C4-2B (cell line): ENCODE measurements around the gene ASTN1.

Experiments
- H3K27ac ChIP-seq: fragments of 450-650 bp; 2 replicates; pipeline ENCODE4 v1.5.1; 2017
- ZFX ChIP-seq: fragments of 450-650 bp; IDR thresholded peaks from 2 replicates; pipeline ENCODE4 v1.6.1; 2017
- TF ChIP-seq, protein P1 (sequence below): fragments of 450-650 bp; conservative IDR thresholded peaks from 2 replicates; pipeline ENCODE4 v1.5.1; 2017; ENCODE audit warnings: mild to moderate bottlenecking

ASTN1 gene

DNA sequence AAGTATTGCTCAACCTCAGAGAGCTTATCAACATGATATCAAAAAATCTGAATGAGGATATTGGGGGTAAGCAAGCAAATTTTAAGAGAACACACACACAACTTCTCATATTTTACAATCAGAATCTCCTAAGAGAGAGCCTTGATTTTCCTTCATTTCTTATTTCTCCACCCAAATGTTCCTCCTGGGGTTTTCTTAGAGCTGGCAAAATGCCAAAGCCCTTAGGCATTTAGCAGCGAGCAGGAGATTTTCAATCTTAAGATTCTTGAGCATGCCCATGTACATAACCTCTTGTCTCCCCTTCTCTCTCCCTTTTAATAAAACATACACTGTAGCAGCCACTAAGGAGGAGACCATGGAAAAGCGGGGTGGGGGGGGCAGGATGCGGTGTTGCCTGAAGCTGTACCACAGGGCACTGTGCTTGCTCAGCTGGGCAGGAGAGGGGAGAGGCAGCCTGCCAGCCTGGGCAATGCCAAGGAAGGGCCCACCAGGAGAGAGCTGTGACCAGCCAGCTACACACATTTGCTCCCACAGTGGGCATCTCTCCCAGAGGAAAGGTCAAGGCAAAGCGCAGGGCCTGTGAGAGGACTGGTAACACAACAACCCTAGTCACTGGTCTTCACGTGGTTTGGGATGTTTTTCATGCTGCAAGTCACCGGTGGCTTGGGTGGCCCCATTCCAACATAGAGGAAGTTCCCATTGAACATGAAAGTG, 10.6 kb upstream of the ASTN1 start:
- TF ChIP-seq, protein P1, sequence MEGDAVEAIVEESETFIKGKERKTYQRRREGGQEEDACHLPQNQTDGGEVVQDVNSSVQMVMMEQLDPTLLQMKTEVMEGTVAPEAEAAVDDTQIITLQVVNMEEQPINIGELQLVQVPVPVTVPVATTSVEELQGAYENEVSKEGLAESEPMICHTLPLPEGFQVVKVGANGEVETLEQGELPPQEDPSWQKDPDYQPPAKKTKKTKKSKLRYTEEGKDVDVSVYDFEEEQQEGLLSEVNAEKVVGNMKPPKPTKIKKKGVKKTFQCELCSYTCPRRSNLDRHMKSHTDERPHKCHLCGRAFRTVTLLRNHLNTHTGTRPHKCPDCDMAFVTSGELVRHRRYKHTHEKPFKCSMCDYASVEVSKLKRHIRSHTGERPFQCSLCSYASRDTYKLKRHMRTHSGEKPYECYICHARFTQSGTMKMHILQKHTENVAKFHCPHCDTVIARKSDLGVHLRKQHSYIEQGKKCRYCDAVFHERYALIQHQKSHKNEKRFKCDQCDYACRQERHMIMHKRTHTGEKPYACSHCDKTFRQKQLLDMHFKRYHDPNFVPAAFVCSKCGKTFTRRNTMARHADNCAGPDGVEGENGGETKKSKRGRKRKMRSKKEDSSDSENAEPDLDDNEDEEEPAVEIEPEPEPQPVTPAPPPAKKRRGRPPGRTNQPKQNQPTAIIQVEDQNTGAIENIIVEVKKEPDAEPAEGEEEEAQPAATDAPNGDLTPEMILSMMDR, result no peak
- no peak for TF ChIP-seq ZFX
- no peak overlapping the region for H3K27ac ChIP-seq

DNA sequence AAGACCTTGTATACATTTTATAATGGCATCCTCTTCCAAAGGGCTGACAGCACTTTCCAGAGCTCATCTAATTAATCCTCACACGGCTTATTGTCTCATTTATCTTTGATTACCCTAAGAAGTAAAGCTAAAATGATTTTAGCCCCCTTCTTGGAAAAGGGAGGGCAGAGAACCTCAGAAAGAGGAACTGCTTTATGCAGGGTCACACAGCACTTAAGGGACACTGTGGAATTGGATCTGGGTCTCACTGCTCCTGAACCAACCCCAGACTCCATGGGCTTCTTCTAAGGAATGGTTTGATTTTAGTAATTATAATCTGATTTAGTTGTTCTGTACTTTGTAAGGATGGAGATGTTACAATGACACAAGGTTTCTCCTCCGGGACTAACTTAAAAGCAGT, 9.5 kb upstream of the ASTN1 start:
- TF ChIP-seq, protein P1, result no peak
- TF ChIP-seq ZFX, result no peak
- no peak overlapping the region for H3K27ac ChIP-seq

DNA sequence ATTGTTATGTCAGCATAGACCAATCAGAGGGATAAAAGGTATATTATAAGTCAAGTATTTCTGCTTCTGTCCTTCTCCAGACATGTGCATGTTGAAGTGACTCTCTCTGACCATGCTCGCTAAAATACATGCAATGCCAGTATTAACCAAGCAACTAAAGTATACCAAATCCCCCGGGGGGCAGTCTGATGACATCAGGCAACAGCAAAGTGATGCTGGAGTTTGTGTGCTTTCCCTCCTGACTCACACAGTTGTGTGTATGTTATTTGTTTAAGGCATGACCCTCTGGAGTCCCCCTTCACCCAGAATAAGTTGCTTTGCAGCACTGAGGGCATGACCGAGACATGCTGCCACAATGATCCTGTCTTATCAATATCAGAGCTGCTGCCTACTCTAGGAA, 8.4 kb upstream of the ASTN1 start:
- no peak overlapping the region for H3K27ac ChIP-seq
- no peak for TF ChIP-seq ZFX
- TF ChIP-seq, protein P1, result no peak

DNA sequence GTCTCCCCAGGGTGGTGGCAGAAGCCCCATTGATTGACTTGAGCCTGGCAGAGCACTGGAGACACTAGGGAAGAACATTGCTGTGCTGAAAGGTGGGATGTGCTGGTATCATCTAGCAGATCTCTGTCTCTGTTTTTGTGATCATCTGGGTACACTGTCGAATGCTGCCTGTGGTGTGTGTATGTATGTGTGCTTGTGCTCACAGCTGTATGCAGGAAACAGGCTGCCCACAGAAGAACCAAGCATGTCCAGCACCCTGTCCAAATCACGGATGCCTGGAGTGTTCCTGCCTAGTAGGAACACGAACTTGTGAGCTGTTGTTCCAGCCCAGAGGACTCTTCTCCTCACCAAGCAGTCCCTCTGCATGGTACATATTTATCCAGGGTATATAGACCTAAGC, 7.8 kb upstream of the ASTN1 start:
- no peak for TF ChIP-seq ZFX
- TF ChIP-seq, protein P1, result no peak
- no peak overlapping the region for H3K27ac ChIP-seq

DNA sequence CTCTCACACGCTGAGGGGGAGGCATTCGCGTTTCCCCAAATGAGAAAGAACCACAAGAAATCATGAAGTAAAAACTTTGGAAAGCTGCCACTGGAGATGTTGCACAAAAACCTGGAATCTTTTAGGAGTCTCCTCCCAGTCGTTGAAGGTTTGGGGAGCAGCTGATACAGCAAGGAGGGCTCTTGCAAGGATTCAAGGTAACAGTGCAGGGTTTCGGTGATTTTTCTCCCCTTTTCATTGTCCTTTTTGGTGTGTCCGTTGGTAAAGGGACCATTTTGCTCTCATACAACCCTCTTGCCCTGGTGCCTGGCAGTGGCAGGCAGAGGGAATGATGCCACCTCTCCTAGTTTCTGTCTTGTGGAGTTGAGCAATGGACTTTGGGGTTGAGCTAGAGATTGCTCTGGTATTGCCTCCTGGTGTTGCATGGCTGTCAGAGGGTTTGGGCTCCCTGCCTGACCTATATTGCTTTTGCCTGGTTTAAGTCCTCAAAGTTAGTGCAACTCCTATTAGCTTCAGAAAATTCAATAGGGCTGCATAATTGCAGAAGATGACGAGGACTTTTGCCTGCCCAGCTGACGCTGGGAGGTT, 7.1 kb upstream of the ASTN1 start:
- TF ChIP-seq, protein P1, result no peak
- TF ChIP-seq ZFX, result no peak

DNA sequence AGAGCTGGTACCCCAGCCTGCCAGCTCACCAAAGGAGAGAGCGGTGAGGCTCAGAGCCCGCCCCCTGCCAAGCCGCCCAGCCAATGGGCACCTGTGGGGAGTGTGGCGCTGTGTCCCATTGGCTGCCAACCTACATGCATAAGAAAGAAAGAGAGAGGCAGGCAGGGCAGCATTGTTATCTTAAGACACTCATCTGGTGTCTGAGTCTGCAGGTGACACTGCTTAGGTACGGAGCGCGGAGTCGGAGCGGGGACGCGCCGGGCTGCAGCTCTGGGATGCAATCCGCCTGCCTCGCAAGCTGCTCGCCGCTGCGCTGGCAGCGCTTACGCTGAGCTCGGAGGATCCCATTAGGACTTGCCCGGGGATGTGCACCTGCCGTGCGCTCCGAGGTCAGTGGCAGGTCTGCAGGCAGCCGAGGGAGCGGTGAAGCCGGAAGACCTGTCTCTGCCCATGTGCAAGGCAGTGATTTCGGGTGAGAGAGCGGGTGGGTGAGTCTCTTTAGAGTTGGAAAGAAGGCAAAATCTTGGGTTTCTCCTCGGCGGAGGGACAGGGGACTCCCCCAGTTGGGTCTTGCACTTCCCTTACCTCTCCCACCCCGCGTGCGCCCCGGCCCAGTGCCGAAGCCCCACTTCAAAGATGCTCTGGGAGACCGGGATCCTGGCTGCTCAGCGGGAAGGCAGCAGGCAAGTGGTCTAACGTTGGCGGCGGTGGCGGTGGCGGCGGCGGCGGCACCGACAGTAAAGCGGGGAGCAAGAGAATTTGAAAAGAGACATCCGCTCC, 6.4 kb upstream of the ASTN1 start, which contains the start of gene BRINP2:
Gene BRINP2, plus strand, starts transcription at position 203 of the 780 bp plus-strand sequence. CDS start 58,919 bp downstream, outside the sequence.
- H3K27ac ChIP-seq, result no peak within 1 kb of the TSS
- TF ChIP-seq, protein P1, result no peak
- no peak for TF ChIP-seq ZFX

More for the DNA sequence above, 7.1 kb upstream of the ASTN1 start:
- no peak overlapping the region for H3K27ac ChIP-seq

DNA sequence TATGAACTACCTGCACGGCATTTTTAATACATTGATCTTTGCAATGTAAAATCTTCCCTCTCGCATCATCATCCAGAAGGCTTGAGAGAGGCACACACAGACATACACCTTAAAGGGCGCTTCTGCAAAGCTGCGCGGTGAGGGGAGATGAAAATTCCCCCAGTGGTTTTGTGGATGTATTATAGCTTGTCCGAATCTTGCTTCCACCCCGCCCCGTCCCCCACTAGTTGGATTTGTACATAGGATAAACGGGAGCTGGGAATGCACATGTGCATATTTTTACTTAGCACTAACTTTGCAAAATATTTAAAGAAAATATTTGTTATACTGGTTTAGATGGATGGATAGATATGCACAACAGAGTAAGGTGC, 542 bp upstream of the ASTN1 start:
- H3K27ac ChIP-seq, result no peak overlapping the region
- TF ChIP-seq ZFX, result no peak
- TF ChIP-seq, protein P1, result no peak
